CD14-positive monocyte (primary cell): ENCODE results near the gene SLC4A8. TPM values are rescaled to one million over a fixed set of nuclear protein-coding genes. Genes with fewer than 3 reads are reported as not detected.
A peak's percentile ranks its signal among the peaks of the same experiment; 100 is the strongest.

Source experiments
- DNase-seq, 3 donors: peaks; one replicate each; pipeline ENCODE4 v3.0.0-alpha.2; 2011 to 2022
- H2AFZ ChIP-seq: 2 replicates; pipeline ENCODE4 v1.6.0; 2012; ENCODE audit warnings: mild to moderate bottlenecking, low read depth, low read length, inconsistent platforms; ENCODE audit not compliant: insufficient read depth, poor library complexity, severe bottlenecking
- H3K27ac ChIP-seq, 2 donors: 1 replicate in 1 of 2; 2 replicates in 1 of 2; pipeline ENCODE4 v1.5.1; 2012 to 2013; ENCODE audit warnings: low read length in 2 of 2, control low read depth in 1 of 2, inconsistent platforms in 1 of 2, low read depth in 1 of 2, mild to moderate bottlenecking in 1 of 2
- H3K27me3 ChIP-seq, 2 donors: one replicate each; pipeline versions ENCODE4 v1.6.0 to v1.6.1; 2011 to 2013; ENCODE audit warnings: low read length in 2 of 2; ENCODE audit not compliant: control insufficient read depth in 2 of 2, insufficient read depth in 2 of 2
- H3K36me3 ChIP-seq, 2 donors: replicated peaks in 1 of 2; 1 replicate in 1 of 2; 2 replicates in 1 of 2; pipeline versions ENCODE4 v1.5.1 to v1.6.1; 2012 to 2013; ENCODE audit warnings: low read length in 2 of 2, control low read depth in 1 of 2, inconsistent platforms in 1 of 2, mild to moderate bottlenecking in 1 of 2; ENCODE audit not compliant: insufficient read depth in 2 of 2, control insufficient read depth in 1 of 2
- H3K4me1 ChIP-seq, 2 donors: 1 replicate in 1 of 2; 2 replicates in 1 of 2; pipeline versions ENCODE4 v1.5.1 to v1.6.1; 2012 to 2013; ENCODE audit warnings: low read length in 2 of 2, control low read depth in 1 of 2, inconsistent platforms in 1 of 2, mild to moderate bottlenecking in 1 of 2, moderate library complexity in 1 of 2; ENCODE audit not compliant: insufficient read depth in 2 of 2, control insufficient read depth in 1 of 2
- H3K4me2 ChIP-seq: replicated peaks from 2 replicates; pipeline ENCODE3; 2012; ENCODE audit warnings: low read length, moderate library complexity, mild to moderate bottlenecking; ENCODE audit not compliant: poor library complexity, severe bottlenecking; ENCODE audit errors: extremely low read depth
- H3K4me3 ChIP-seq, 3 experiments: fragments of 200-600 bp in 1 of 3; sonication (generic) in 1 of 3; replicated peaks in 1 of 3; 1 replicate in 2 of 3; 2 replicates in 1 of 3; pipeline ENCODE4 v1.5.1; 2011 to 2013; ENCODE audit warnings: low read length in 3 of 3, mild to moderate bottlenecking in 3 of 3, control low read depth in 2 of 3, low read depth in 2 of 3, inconsistent platforms in 1 of 3, moderate library complexity in 1 of 3
- H3K79me2 ChIP-seq: 2 replicates; pipeline ENCODE4 v1.6.0; 2012; ENCODE audit warnings: mild to moderate bottlenecking, control low read depth, inconsistent platforms, low read length, moderate library complexity; ENCODE audit not compliant: insufficient read depth
- H3K9ac ChIP-seq: 2 replicates; pipeline ENCODE4 v1.6.0; 2017; ENCODE audit warnings: low read length, mild to moderate bottlenecking; ENCODE audit not compliant: insufficient read depth, poor library complexity, severe bottlenecking
- H3K9me3 ChIP-seq, 2 donors: replicated peaks in 1 of 2; 1 replicate in 1 of 2; 2 replicates in 1 of 2; pipeline versions ENCODE4 v1.5.1 to v1.6.1; 2012 to 2013; ENCODE audit warnings: low read length in 2 of 2, control low read depth in 1 of 2; ENCODE audit not compliant: control insufficient read depth in 1 of 2, insufficient read depth in 1 of 2
- H4K20me1 ChIP-seq: 2 replicates; pipeline ENCODE4 v1.6.0; 2012; ENCODE audit warnings: mild to moderate bottlenecking, low read length, control low read depth, moderate library complexity; ENCODE audit not compliant: insufficient read depth
- H3K27ac Mint-ChIP-seq, 7 donors: one replicate each; pipeline ENCODE4 v1.8.0; 2020; ENCODE audit warnings: mild to moderate bottlenecking in 7 of 7, mixed read lengths in 7 of 7, moderate library complexity in 6 of 7, inconsistent platforms in 2 of 7
- H3K27me3 Mint-ChIP-seq, 3 donors: one replicate each; pipeline ENCODE4 v1.8.0; 2021 to 2022; ENCODE audit warnings: low read depth in 3 of 3, mild to moderate bottlenecking in 3 of 3, mixed read lengths in 3 of 3, moderate library complexity in 3 of 3, inconsistent platforms in 1 of 3
- H3K36me3 Mint-ChIP-seq, 2 donors: one replicate each; pipeline ENCODE4 v1.8.0; 2020; ENCODE audit warnings: mixed read lengths in 2 of 2, inconsistent platforms in 1 of 2, mild to moderate bottlenecking in 1 of 2
- H3K4me1 Mint-ChIP-seq: one replicate; pipeline ENCODE4 v1.8.0; 2020; ENCODE audit warnings: mild to moderate bottlenecking, mixed read lengths
- H3K4me3 Mint-ChIP-seq, 2 donors: one replicate each; pipeline ENCODE4 v1.8.0; 2020; ENCODE audit warnings: mild to moderate bottlenecking in 2 of 2, mixed read lengths in 2 of 2, moderate library complexity in 1 of 2
- H3K9me3 Mint-ChIP-seq, 7 donors: one replicate each; pipeline ENCODE4 v1.8.0; 2020 to 2022; ENCODE audit warnings: mixed read lengths in 7 of 7, mild to moderate bottlenecking in 6 of 7, moderate library complexity in 6 of 7, inconsistent platforms in 2 of 7
- CTCF ChIP-seq: fragments of 200-600 bp; IDR thresholded peaks from one replicate; pipeline ENCODE4 v1.8.0; 2022; ENCODE audit warnings: antibody characterized with exemption, mild to moderate bottlenecking
- WGBS: methylation state at CpG from one replicate; pipeline ENCODE4 v1.1.5; 2013; ENCODE audit warnings: missing lambda C conversion rate; ENCODE audit not compliant: insufficient coverage; 5-methylcytosine and 5-hydroxymethylcytosine counted together
- intact Hi-C, 2 donors: fragments of 100-400 bp; cut with micrococcal nuclease; formaldehyde crosslinking; loops; one replicate each; pipeline versions ENCODE4 v1.15.0 to v1.15.1; 2023
- polyA plus RNA-seq, 3 donors: library from polyadenylated mRNA; depleted of rRNA in 1 of 3; unstranded in 2 of 3; stranded (reverse) in 1 of 3; fragments of 300-500 nt in 2 of 3; fragments of >200 nt in 1 of 3; fragmentation: Illumina TruSeq in 2 of 3; gene quantifications; 1 replicate in 2 of 3; 2 replicates in 1 of 3; pipeline ENCODE4 v1.2.3, GENCODE V29; 2012 to 2021

The SLC4A8 gene
- polyA plus RNA-seq, 3 donors = 1.9 to 5.4 (median 2.3) TPM

- Histone ChIP-seq H3K36me3 (no peaks in the 10 kb centered on the region), H3K9ac (no peak overlapping the region), H4K20me1 (no peaks in the 10 kb centered on the region), H3K4me2 (no peak overlapping the region), H3K4me1 (peaks cover 18% of the 10 kb centered on the region in 2 donors), H2AFZ (no peak overlapping the region), H3K27me3 (no peaks in the 10 kb centered on the region), H3K79me2 (no peaks in the 10 kb centered on the region), H3K9me3 (no peaks in the 10 kb centered on the region), H3K4me3 (no peak overlapping the region), H3K27ac (no peak overlapping the region)
- Mint-ChIP-seq H3K27ac (peak overlapping the region in 2 of 7 donors; percentile 54 to 73), H3K9me3 (no peaks in the 10 kb centered on the region), H3K27me3 (peaks cover 2 to 3% (median 2%) of the 10 kb centered on the region in 3 donors), H3K36me3 (peaks cover 0 to 8% of the 10 kb centered on the region in 2 donors), H3K4me3 (no peak overlapping the region), H3K4me1 (peaks cover 20% of the 10 kb centered on the region)
- WGBS = 71% methylated on average over 3 of the region's 5 CpGs
- TF ChIP-seq CTCF = no peak
- DNase-seq = no peak
- intact Hi-C loops = no loop called here
Measured at GRCh38 chr12:51406859-51407258, 17.8 kb upstream of the SLC4A8 start.

GRCh38 chr12:51407604-51408003, 17.0 kb upstream of the SLC4A8 start:
- no peak for TF ChIP-seq CTCF
- H3K27me3 ChIP-seq = no peaks in the 10 kb centered on the region
- no peak overlapping the region for H2AFZ ChIP-seq
- intact Hi-C loops = no loop called here
- H3K9me3 ChIP-seq = no peaks in the 10 kb centered on the region
- H3K79me2 ChIP-seq = no peaks in the 10 kb centered on the region
- H3K9ac ChIP-seq = no peak overlapping the region
- no peaks in the 10 kb centered on the region for H3K9me3 Mint-ChIP-seq
- no peak overlapping the region for H3K4me3 Mint-ChIP-seq
- H3K36me3 ChIP-seq = no peaks in the 10 kb centered on the region
- H3K4me1 ChIP-seq = peaks cover 18% of the 10 kb centered on the region in 2 donors
- peaks cover 20% of the 10 kb centered on the region for H3K4me1 Mint-ChIP-seq
- no peak overlapping the region for H3K4me2 ChIP-seq
- DNase-seq = no peak
- H4K20me1 ChIP-seq = no peaks in the 10 kb centered on the region
- no peak overlapping the region for H3K4me3 ChIP-seq
- H3K27ac Mint-ChIP-seq = no peak overlapping the region
- no peak overlapping the region for H3K27ac ChIP-seq
- peaks cover 0 to 4% of the 10 kb centered on the region in 2 donors for H3K36me3 Mint-ChIP-seq
- H3K27me3 Mint-ChIP-seq = peaks cover 0 to 3% (median 2%) of the 10 kb centered on the region in 3 donors
- WGBS = 86% methylated on average over 1 of the region's 4 CpGs
